Measurements from ENCODE around the gene DYNC1H1.
"Not testable (repeated sequence)": the region's sequence is repeated elsewhere in the genome, so short reads cannot be mapped to it uniquely, and the experiment has no call there.

The DYNC1H1 gene

GRCh38 chr14:102043251-102044025 lies 79.1 kb downstream of the DYNC1H1 start:
- DNase-seq: no peak

- no peak for DNase-seq
Observed at GRCh38 chr14:102044566-102044965, 80.2 kb downstream of the DYNC1H1 start.

GRCh38 chr14:102046337-102047278 lies 82.2 kb downstream of the DYNC1H1 start:
- peak; percentile 59 to 88 for DNase-seq

- DNase-seq: no peak
Observed at GRCh38 chr14:102047808-102048540, 83.6 kb downstream of the DYNC1H1 start.

GRCh38 chr14:102049258-102050025 lies 85.1 kb downstream of the DYNC1H1 start:
- DNase-seq: no peak

GRCh38 chr14:102050026-102050405 lies 85.6 kb downstream of the DYNC1H1 start:
- no peak for DNase-seq

GRCh38 chr14:102050625-102051024 lies 86.3 kb downstream of the DYNC1H1 start:
- DNase-seq: no peak

GRCh38 chr14:102052522-102052921 lies 88.1 kb downstream of the DYNC1H1 start:
- no peak for DNase-seq

- DNase-seq: no peak
Observed at GRCh38 chr14:102055181-102055901, 91.0 kb downstream of the DYNC1H1 start.

GRCh38 chr14:102056694-102057442 lies 92.5 kb downstream of the DYNC1H1 start:
- DNase-seq: no peak

- DNase-seq: no peak
Observed at GRCh38 chr14:102057480-102058114, 93.2 kb downstream of the DYNC1H1 start.

- no peak for DNase-seq
Observed at GRCh38 chr14:102058146-102058545, 93.8 kb downstream of the DYNC1H1 start.

GRCh38 chr14:102058961-102059360 lies 94.6 kb downstream of the DYNC1H1 start:
- DNase-seq: no peak

GRCh38 chr14:102063109-102063807 lies 98.9 kb downstream of the DYNC1H1 start:
- DNase-seq: peak; percentile 85 to 93

GRCh38 chr14:102063808-102064429 lies 99.5 kb downstream of the DYNC1H1 start:
- DNase-seq: no peak

GRCh38 chr14:102064590-102064989 lies 100.2 kb downstream of the DYNC1H1 start:
- DNase-seq: not testable (repeated sequence)

GRCh38 chr14:102066041-102066451 lies 101.7 kb downstream of the DYNC1H1 start:
- DNase-seq: no peak

- no peak for DNase-seq
Observed at GRCh38 chr14:102071283-102071998, 107.1 kb downstream of the DYNC1H1 start.
